Measurements from ENCODE around the gene NPIPB8. TPM values are rescaled to one million over a fixed set of nuclear protein-coding genes. Genes with fewer than 3 reads are reported as not detected.

Gene NPIPB8
- total and polyA plus RNA-seq, 2 of the 13 experiments (the other 11 are each of a cell fraction or from before 2014, with no cell fraction given) = 0.49 to 2.3 TPM

DNA sequence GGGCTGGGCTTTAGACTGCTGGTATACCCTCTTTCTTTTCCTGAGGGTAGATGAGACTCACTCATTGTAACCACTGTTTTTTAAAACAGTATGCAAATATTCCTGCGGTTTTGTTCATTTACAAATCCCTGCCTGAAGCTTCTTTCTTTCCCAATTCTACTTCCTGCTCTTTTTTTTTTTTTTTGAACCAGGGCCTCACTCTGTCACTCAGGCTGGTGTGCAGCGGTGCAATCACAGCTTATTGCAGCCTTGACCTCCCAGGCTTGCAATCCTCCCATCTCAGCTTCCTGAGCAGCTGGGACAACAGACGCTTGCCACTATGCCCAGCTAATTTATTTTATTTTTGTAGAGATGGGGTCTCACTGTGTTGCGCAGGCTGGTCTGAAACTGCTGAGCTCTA is 20.0 kb upstream of the NPIPB8 start (continued):
- TF ChIP-seq PRDM4 (CRISPR knock-in tag; IDR thresholded peaks at IDR 0.05; ENCODE audit: borderline replicate concordance) (no peak), ARHGAP35 (CRISPR knock-in tag; IDR thresholded peaks at IDR 0.05; ENCODE audit: borderline replicate concordance) (no peak), MEIS2 (CRISPR knock-in tag; IDR thresholded peaks at IDR 0.05) (no peak), NR3C1 (CRISPR knock-in tag; IDR thresholded peaks at IDR 0.05) (no peak), ZNF552 (CRISPR knock-in tag; IDR thresholded peaks at IDR 0.05; ENCODE audit: borderline replicate concordance) (no peak), MXD1 (CRISPR knock-in tag; IDR thresholded peaks at IDR 0.05) (no peak), DNMT3B (CRISPR knock-in tag; conservative IDR thresholded peaks at IDR 0.05) (no peak), ZSCAN12 (CRISPR knock-in tag; IDR thresholded peaks at IDR 0.05) (no peak), NR0B2 (CRISPR knock-in tag; IDR thresholded peaks at IDR 0.05) (no peak), HDAC6 (IDR thresholded peaks at IDR 0.05; ENCODE audit: low read depth, low read length) (no peak), AHDC1 (CRISPR knock-in tag; IDR thresholded peaks at IDR 0.05; ENCODE audit: borderline replicate concordance) (peak; percentile 26; the same call in 1 of the 2 replicates), RBM22 (optimal IDR thresholded peaks at IDR 0.05; ENCODE audit: low read length) (no peak), ZBTB38 (CRISPR knock-in tag; IDR thresholded peaks at IDR 0.05) (no peak), NFE2L1 (CRISPR knock-in tag; IDR thresholded peaks at IDR 0.05; ENCODE audit: borderline replicate concordance) (no peak), ZFP91 (CRISPR knock-in tag; IDR thresholded peaks at IDR 0.05; ENCODE audit: borderline replicate concordance) (0 out of 2 replicates have a peak, but pooled peaks have one; percentile 25), EZH2 (conservative IDR thresholded peaks at IDR 0.05; ENCODE audit: low read depth, low read length) (no peak), ATAD3A (CRISPR knock-in tag; IDR thresholded peaks at IDR 0.05) (no peak)
- TF ChIP-seq, protein P1, sequence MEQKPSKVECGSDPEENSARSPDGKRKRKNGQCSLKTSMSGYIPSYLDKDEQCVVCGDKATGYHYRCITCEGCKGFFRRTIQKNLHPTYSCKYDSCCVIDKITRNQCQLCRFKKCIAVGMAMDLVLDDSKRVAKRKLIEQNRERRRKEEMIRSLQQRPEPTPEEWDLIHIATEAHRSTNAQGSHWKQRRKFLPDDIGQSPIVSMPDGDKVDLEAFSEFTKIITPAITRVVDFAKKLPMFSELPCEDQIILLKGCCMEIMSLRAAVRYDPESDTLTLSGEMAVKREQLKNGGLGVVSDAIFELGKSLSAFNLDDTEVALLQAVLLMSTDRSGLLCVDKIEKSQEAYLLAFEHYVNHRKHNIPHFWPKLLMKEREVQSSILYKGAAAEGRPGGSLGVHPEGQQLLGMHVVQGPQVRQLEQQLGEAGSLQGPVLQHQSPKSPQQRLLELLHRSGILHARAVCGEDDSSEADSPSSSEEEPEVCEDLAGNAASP (CRISPR knock-in tag; IDR thresholded peaks at IDR 0.05; ENCODE audit: borderline replicate concordance) = peak; percentile 45; the same call in 1 of the 2 replicates

Measured in HepG2 (cell line).